DOHH2 (cell line): Measurements from ENCODE around the gene IGSF11.

ENCODE experiments used
- EZH2phosphoT487 ChIP-seq: fragments of 200-600 bp; sonication (generic); IDR thresholded peaks from 2 replicates; pipeline ENCODE4 v1.6.1; 2017; ENCODE audit warnings: borderline replicate concordance, mild to moderate bottlenecking, antibody characterized with exemption, low read length, moderate library complexity, mixed read lengths
- TF ChIP-seq, protein P1 (sequence below): fragments of 200-600 bp; sonication (generic); IDR thresholded peaks from one replicate; pipeline ENCODE4 v1.5.1; 2014; ENCODE audit warnings: antibody characterized with exemption, mild to moderate bottlenecking, low read depth, low read length; ENCODE audit not compliant: poor library complexity, severe bottlenecking

DNA sequence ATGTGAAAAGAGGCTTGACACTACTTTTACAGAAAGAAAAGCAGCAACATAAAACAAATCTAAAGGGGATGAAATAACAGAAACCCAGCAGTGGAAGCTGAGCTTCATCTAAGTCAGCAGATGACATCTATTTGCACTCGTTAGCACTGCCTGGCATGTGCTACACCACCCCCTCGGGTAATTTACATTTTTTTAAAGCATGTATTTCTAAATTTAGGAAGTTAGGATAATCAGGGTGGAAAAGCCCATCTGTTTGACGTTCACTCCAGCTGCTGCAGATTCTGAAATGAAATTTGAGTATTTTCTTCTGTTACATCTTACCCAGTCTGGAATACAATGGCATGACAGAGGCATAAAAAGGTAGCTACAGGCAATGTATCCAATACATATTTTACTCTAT lies 20.7 kb downstream of the IGSF11 start:
- TF ChIP-seq, protein P1, sequence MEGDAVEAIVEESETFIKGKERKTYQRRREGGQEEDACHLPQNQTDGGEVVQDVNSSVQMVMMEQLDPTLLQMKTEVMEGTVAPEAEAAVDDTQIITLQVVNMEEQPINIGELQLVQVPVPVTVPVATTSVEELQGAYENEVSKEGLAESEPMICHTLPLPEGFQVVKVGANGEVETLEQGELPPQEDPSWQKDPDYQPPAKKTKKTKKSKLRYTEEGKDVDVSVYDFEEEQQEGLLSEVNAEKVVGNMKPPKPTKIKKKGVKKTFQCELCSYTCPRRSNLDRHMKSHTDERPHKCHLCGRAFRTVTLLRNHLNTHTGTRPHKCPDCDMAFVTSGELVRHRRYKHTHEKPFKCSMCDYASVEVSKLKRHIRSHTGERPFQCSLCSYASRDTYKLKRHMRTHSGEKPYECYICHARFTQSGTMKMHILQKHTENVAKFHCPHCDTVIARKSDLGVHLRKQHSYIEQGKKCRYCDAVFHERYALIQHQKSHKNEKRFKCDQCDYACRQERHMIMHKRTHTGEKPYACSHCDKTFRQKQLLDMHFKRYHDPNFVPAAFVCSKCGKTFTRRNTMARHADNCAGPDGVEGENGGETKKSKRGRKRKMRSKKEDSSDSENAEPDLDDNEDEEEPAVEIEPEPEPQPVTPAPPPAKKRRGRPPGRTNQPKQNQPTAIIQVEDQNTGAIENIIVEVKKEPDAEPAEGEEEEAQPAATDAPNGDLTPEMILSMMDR: no peak
- TF ChIP-seq EZH2phosphoT487: no peak
